Caco-2 (cell line): ENCODE data around the gene CASP3. TPM values are rescaled to one million over a fixed set of nuclear protein-coding genes. Genes with fewer than 3 reads are reported as not detected.

ENCODE experiments used
- BruUV-seq: library from RNA; stranded (reverse); fragments of 400-500 nt; replicated peaks from 2 replicates; lab custom pipeline; 2021; lab: Mats Ljungman, UMichigan
- CTCF ChIA-PET: fragments of 300-600 bp; sonication (Branson Sonifier 250); formaldehyde crosslinking; loops from one replicate; lab custom pipeline; 2022; ENCODE audit warnings: antibody characterized with exemption; lab: Charles Lee
- POLR2A ChIA-PET: fragments of 300-600 bp; sonication (Branson Sonifier 250); formaldehyde crosslinking; loops from one replicate; lab custom pipeline; 2022; ENCODE audit warnings: antibody characterized with exemption; lab: Charles Lee
- DNase-seq, 2 experiments: peaks; one replicate each; pipeline versions ENCODE4 v3.0.0 to v3.0.0-alpha.2; 2020 to 2022
- H3K27me3 ChIP-seq: replicated peaks from 2 replicates; pipeline ENCODE4 v1.6.0; 2011; ENCODE audit warnings: low read length; ENCODE audit not compliant: control insufficient read depth, insufficient read depth
- H3K36me3 ChIP-seq: 2 replicates; pipeline ENCODE4 v1.5.1; 2011; ENCODE audit warnings: low read length; ENCODE audit not compliant: control insufficient read depth, insufficient read depth
- H3K4me1 ChIP-seq: fragments of 250-450 bp; sonication (Bioruptor Pico); 2 replicates; pipeline ENCODE4 v1.5.1; 2020; ENCODE audit warnings: mild to moderate bottlenecking
- H3K4me3 ChIP-seq: 2 replicates; pipeline ENCODE4 v1.5.1; 2011; ENCODE audit warnings: low read depth, mild to moderate bottlenecking, control low read depth, low read length
- H3K9me3 ChIP-seq: fragments of 250-450 bp; sonication (Bioruptor Pico); 2 replicates; pipeline ENCODE4 v1.5.1; 2020; ENCODE audit warnings: mild to moderate bottlenecking, moderate library complexity
- H3K27ac Mint-ChIP-seq: one replicate; pipeline ENCODE4 v1.8.0; 2022; ENCODE audit warnings: mixed read lengths; ENCODE audit not compliant: unreplicated experiment
- H3K27me3 Mint-ChIP-seq: one replicate; pipeline ENCODE4 v1.8.0; 2022; ENCODE audit warnings: mixed read lengths; ENCODE audit not compliant: insufficient read depth, unreplicated experiment
- H3K36me3 Mint-ChIP-seq: one replicate; pipeline ENCODE4 v1.8.0; 2022; ENCODE audit warnings: mild to moderate bottlenecking, mixed read lengths; ENCODE audit not compliant: insufficient read depth, unreplicated experiment
- H3K4me1 Mint-ChIP-seq: one replicate; pipeline ENCODE4 v1.8.0; 2022; ENCODE audit warnings: low read depth, mixed read lengths; ENCODE audit not compliant: unreplicated experiment
- H3K4me3 Mint-ChIP-seq: one replicate; pipeline ENCODE4 v1.8.0; 2022; ENCODE audit warnings: mild to moderate bottlenecking, moderate library complexity, mixed read lengths; ENCODE audit not compliant: unreplicated experiment
- H3K9me3 Mint-ChIP-seq: one replicate; pipeline ENCODE4 v1.8.0; 2022; ENCODE audit warnings: mixed read lengths; ENCODE audit not compliant: unreplicated experiment
- intact Hi-C: fragments of 100-400 bp; cut with micrococcal nuclease; formaldehyde crosslinking; loops from one replicate; pipeline ENCODE4 v1.10.0; 2022; ENCODE audit not compliant: unreplicated experiment
- total RNA-seq: library from RNA; stranded (reverse); gene quantifications from 2 replicates; pipeline ENCODE4 v1.2.3, GENCODE V29; 2022
- TF ChIP-seq, protein P1 (sequence below), 2 experiments: fragments of 200-600 bp in 1 of 2; IDR thresholded peaks; 1 replicate in 1 of 2; 2 replicates in 1 of 2; pipeline versions ENCODE4 v1.5.1 to v1.8.0; 2011 to 2022; ENCODE audit warnings: antibody characterized with exemption in 1 of 2, control low read depth in 1 of 2, inconsistent platforms in 1 of 2, low read depth in 1 of 2, low read length in 1 of 2, mild to moderate bottlenecking in 1 of 2, moderate library complexity in 1 of 2; ENCODE audit not compliant: insufficient read depth in 1 of 2, severe bottlenecking in 1 of 2, unreplicated experiment in 1 of 2

CASP3 gene
- total RNA-seq, 1 experiment from 2014 or later = 34.5 TPM

DNA sequence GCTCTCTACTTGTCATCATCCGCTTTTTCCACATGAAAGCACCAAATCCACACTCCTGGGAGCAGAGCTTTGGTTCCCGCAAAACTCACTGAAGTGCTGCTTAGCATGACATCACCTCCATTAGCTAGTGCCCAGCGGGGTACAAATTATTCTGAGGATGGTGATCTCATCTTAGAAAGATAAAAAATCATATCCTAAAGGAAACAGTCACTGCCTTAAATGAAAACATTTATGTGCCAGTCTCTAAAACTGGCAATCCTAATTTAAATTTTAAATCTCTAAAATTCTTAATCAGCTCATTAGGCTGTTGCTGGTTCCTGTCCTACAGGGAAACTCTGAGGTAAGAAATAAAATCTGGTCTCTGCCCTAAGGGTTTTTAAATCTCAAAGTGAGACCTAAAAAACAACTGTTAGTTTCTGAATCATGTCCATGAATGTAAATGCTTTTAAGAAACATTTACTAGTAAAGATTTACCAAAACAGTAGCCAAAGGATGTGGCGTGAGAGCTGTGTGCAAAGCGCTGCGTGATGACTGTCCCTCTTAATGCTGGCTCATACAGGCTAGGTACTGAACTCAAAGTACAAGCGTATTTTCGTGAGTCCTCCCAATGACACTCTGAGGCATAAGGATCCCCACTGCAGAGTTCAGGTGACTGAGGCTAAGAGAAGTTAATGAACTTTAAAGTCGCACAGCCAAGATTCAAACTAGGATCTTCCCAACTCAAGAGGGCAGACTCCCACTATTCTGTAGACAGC, 4.5 kb downstream of the CASP3 start:
- TF ChIP-seq, protein P1, sequence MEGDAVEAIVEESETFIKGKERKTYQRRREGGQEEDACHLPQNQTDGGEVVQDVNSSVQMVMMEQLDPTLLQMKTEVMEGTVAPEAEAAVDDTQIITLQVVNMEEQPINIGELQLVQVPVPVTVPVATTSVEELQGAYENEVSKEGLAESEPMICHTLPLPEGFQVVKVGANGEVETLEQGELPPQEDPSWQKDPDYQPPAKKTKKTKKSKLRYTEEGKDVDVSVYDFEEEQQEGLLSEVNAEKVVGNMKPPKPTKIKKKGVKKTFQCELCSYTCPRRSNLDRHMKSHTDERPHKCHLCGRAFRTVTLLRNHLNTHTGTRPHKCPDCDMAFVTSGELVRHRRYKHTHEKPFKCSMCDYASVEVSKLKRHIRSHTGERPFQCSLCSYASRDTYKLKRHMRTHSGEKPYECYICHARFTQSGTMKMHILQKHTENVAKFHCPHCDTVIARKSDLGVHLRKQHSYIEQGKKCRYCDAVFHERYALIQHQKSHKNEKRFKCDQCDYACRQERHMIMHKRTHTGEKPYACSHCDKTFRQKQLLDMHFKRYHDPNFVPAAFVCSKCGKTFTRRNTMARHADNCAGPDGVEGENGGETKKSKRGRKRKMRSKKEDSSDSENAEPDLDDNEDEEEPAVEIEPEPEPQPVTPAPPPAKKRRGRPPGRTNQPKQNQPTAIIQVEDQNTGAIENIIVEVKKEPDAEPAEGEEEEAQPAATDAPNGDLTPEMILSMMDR (IDR thresholded peaks at IDR 0.05; ENCODE audit: insufficient read depth in 1 of 2, low read depth in 1 of 2, low read length in 1 of 2, severe bottlenecking in 1 of 2, unreplicated experiment in 1 of 2) = no peak
- Mint-ChIP-seq H3K9me3 (no peaks in the 10 kb centered on the region), H3K27ac (no peak overlapping the region), H3K27me3 (no peaks in the 10 kb centered on the region), H3K4me3 (no peak overlapping the region), H3K4me1 (peaks cover 6% of the 10 kb centered on the region), H3K36me3 (peaks cover 15% of the 10 kb centered on the region)
- intact Hi-C loops = loop anchor here (5.0 to 10.0 kb wide), 3 partner anchors 88 to 170 kb away; partner anchors contain the start of genes CENPU and IRF2
- BruUV-seq = no TSS peak
- Histone ChIP-seq H3K4me3 (no peak overlapping the region), H3K4me1 (peaks cover 10% of the 10 kb centered on the region), H3K27me3 (no peaks in the 10 kb centered on the region), H3K9me3 (no peaks in the 10 kb centered on the region), H3K36me3 (no peaks in the 10 kb centered on the region)
- no peak for DNase-seq
- ChIA-PET CTCF (no interaction called here), POLR2A (no interaction called here)

DNA sequence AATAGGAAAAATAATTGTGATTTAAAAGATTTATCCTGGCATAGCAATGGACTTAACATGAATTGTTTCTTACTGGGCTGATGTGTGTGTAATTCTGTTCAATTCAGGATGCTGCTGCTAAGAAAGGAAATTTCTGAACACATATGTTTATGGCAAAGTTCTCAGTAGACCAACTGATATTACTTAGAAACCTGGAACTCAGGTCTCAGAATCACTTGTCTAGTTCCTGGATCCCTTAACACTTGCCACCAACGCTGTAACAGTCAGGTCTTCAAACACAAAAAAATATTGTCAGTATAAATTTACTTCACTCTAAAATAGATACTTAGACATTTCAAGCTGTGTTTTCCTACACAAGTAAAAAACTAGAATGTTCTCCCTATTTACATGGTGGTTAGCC, 5.5 kb downstream of the CASP3 start:
- H3K9me3 ChIP-seq = no peaks in the 10 kb centered on the region
- POLR2A ChIA-PET = no interaction called here
- no peaks in the 10 kb centered on the region for H3K36me3 ChIP-seq
- H3K4me3 ChIP-seq = no peak overlapping the region
- Mint-ChIP-seq H3K4me3 (no peak overlapping the region), H3K9me3 (no peaks in the 10 kb centered on the region), H3K36me3 (peaks cover 18% of the 10 kb centered on the region), H3K27me3 (no peaks in the 10 kb centered on the region), H3K27ac (no peak overlapping the region), H3K4me1 (peaks cover 6% of the 10 kb centered on the region)
- intact Hi-C loops = loop anchor here (10.0 kb wide), 1 partner anchor 169 kb away; the partner anchor contains the start of gene IRF2
- TF ChIP-seq, protein P1 (IDR thresholded peaks at IDR 0.05; ENCODE audit: insufficient read depth in 1 of 2, low read depth in 1 of 2, low read length in 1 of 2, severe bottlenecking in 1 of 2, unreplicated experiment in 1 of 2) = no peak
- CTCF ChIA-PET = no interaction called here
- peaks cover 10% of the 10 kb centered on the region for H3K4me1 ChIP-seq
- H3K27me3 ChIP-seq = no peaks in the 10 kb centered on the region
- DNase-seq = no peak
- no TSS peak for BruUV-seq

DNA sequence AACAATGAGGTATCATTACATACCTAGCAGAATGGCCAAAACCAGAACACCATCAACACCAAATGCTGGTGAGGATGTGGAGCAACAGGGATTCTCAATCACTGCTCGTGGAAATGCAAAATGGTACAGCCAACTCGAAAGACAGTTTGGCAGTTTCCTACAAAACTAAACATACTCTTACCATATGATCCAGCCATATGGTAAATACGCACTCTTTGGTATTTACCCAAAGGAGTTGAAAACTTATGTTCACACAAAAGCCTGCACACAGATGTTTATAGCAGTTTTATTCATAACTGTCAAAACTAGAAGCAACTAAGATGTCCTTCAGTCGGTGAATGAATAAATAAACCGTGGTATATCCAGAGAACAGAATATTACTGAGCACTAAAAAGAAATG, 7.8 kb downstream of the CASP3 start:
- DNase-seq = no peak
- no peak overlapping the region for H3K4me3 Mint-ChIP-seq
- POLR2A ChIA-PET = no interaction called here
- Histone ChIP-seq H3K4me3 (no peak overlapping the region), H3K9me3 (no peaks in the 10 kb centered on the region), H3K27me3 (no peaks in the 10 kb centered on the region), H3K4me1 (0 out of 2 replicates have a peak, but pooled peaks cover 2% of the 10 kb centered on the region), H3K36me3 (no peaks in the 10 kb centered on the region)
- H3K27ac Mint-ChIP-seq = no peak overlapping the region
- CTCF ChIA-PET = no interaction called here
- TF ChIP-seq, protein P1 (IDR thresholded peaks at IDR 0.05; ENCODE audit: insufficient read depth in 1 of 2, low read depth in 1 of 2, low read length in 1 of 2, severe bottlenecking in 1 of 2, unreplicated experiment in 1 of 2) = no peak
- no peaks in the 10 kb centered on the region for H3K9me3 Mint-ChIP-seq
- intact Hi-C loops = loop anchor here (10.0 kb wide), 1 partner anchor 167 kb away; the partner anchor contains the start of gene IRF2
- H3K36me3 Mint-ChIP-seq = peaks cover 30% of the 10 kb centered on the region
- no peaks in the 10 kb centered on the region for H3K4me1 Mint-ChIP-seq
- no peaks in the 10 kb centered on the region for H3K27me3 Mint-ChIP-seq
- no TSS peak for BruUV-seq
